AG10803 (cell line): ENCODE results near the gene GFRA1.

ENCODE experiments used
- DNase-seq: peaks from one replicate; pipeline ENCODE4 v3.0.0; 2010; ENCODE audit warnings: low read depth
- H3K4me3 ChIP-seq: 2 replicates; pipeline ENCODE4 v1.5.1; 2011; ENCODE audit warnings: mild to moderate bottlenecking, low read length, control low read depth
- CTCF ChIP-seq: conservative IDR thresholded peaks from 2 replicates; pipeline ENCODE4 v1.5.1; 2011; ENCODE audit warnings: mild to moderate bottlenecking, low read length, control low read depth, inconsistent platforms

The GFRA1 gene

DNA sequence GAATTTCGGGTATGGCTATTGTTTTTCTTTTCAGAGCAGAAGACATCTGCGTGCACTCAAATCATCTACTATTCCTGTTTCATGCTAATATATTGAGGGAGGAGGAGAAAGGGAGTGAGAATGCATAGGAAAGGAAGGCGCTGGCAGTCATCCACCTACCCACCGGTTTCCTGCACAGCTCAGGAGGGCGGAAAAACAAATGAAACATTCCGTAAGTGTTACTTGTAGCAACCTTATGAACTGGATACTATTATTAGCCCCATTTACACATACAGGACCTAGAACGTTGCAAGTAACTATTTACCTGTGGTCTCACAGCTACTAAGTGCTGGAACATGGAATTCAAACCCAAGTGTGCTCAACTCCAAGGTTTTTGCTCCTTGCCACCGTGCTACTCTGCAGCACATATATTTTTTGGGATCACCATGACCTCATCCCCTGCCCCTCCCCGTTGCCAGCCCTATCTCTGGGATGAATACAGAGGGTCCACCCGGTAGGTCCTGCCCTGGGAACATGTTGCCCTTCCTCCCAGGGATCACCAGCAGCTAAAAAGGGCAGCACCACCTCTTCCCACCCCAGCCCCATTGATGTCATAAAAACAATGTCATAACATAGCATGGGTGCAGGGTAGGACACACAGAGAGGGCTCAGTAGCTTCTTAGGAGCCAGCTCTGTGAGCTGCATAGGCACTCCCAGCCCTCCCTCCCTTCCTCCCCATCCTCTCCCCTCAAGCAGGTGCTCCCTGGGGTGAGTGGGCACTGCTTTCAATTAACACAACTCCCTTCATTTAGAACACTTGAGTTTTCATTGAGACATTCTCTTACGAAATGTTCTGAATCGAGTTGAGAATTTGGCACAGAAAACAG, 16.9 kb downstream of the GFRA1 start:
- no peak for TF ChIP-seq CTCF
- no peak overlapping the region for H3K4me3 ChIP-seq
- no peak for DNase-seq

DNA sequence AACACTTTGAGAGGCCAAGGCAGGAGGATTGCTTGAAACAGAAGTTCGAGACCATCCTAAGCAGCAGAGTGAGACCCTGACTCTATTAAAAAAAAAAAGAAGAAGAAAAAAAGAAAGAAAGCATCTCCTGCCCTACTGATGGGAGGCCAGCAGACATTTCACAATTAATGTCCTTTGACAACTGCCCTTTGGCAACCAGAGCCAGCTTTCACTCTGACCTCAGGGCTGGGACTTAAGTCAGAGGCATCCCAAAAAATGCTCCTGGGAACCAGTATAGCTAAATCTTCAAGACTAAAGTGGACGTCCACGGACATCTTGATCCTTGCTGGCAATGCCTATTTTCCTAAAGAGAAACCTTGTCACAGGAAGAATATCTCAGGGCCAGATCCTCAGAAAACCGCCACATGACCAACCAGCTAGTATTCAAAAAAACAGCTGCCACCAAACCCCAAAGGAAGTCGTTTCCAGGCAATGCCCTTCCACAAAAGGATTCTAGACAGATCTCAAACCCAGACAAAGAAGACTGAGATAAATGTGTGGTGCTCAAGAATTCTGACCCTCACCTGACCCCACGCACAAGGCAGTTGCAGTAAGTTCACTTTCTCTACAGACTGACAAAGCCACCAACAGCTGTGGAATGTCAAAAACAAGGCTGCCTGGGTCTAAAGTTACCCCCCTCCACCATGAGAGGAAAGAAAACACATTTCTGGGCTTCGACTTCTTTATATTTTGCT, 18.4 kb downstream of the GFRA1 start:
- DNase-seq, result no peak
- no peak for TF ChIP-seq CTCF
- no peak overlapping the region for H3K4me3 ChIP-seq

GRCh38 chr10:116253716-116254115, 19.3 kb downstream of the GFRA1 start:
- DNase-seq, result no peak
- no peak for TF ChIP-seq CTCF
- no peak overlapping the region for H3K4me3 ChIP-seq

GRCh38 chr10:116251602-116252395, 21.2 kb downstream of the GFRA1 start:
- H3K4me3 ChIP-seq, result no peak overlapping the region
- no peak for DNase-seq
- no peak for TF ChIP-seq CTCF

- no peak for DNase-seq
- no peak for TF ChIP-seq CTCF
- no peak overlapping the region for H3K4me3 ChIP-seq
Observed at GRCh38 chr10:116247691-116248090, 25.3 kb downstream of the GFRA1 start.

- TF ChIP-seq CTCF, result no peak
- H3K4me3 ChIP-seq, result no peak overlapping the region
- no peak for DNase-seq
Observed at GRCh38 chr10:116246263-116246662, 26.7 kb downstream of the GFRA1 start.
